ENCODE results near the gene THPO. TPM values are rescaled to one million over a fixed set of nuclear protein-coding genes. Genes with fewer than 3 reads are reported as not detected.

Gene THPO
- total RNA-seq, 1 experiment from 2014 or later: not detected

DNA sequence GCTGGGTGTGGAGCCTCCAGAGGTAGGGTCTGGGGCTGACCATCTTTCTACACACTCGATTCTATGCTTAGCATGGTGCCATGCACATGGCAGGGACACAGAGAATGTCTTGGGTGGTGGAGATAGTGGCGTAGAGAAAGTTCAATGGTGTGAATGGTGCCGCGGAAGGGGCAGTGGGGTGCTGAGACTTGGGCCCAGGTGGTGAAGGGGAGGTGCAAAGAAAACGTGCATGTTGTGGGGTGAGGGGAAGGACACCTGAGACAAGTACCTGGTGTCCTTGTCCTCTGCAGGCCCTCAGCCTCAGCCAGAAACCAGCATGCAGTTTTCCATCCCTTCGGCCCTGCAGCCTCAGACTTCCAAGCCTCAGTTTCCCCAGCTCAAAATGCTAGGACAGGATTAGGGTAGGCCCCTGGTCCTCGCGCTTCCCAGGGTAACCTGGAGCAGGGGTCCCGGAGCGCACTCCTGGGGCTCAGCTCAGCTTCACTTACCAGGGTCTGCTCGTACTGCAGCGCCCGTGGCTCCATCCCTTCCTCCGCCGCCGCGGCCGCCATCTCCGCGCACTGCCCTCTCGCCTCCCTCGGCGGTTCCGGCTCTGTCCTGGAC lies 17.0 kb downstream of the THPO start:
- POLR2A ChIA-PET (ENCODE audit: unreplicated experiment): no interaction called here
- H3K36me3 ChIP-seq (ENCODE audit: low read depth, low read length): peaks cover 9% of the 10 kb centered on the region
- TF ChIP-seq EZH2phosphoT487 (IDR thresholded peaks at IDR 0.05; ENCODE audit: borderline replicate concordance, low read length) (no peak), EZH2 (IDR thresholded peaks at IDR 0.05; ENCODE audit: low read length, unreplicated experiment) (no peak), CTCF (conservative IDR thresholded peaks at IDR 0.05; ENCODE audit: low read depth, low read length) (no peak)
- H3K4me2 ChIP-seq (ENCODE audit: low read length): peak overlapping the region; percentile 85
- H3K27ac ChIP-seq (ENCODE audit: low read length): no peak overlapping the region
- BruUV-seq (replicated peaks): no TSS peak
- DNase-seq: no peak
- CTCF ChIA-PET: interaction anchor here (1.2 kb wide), 1 partner anchor 10 kb away, joined by 4 read pairs; no protein-coding TSS in a partner anchor
- H3K4me1 ChIP-seq (ENCODE audit: insufficient read depth, low read length): peaks cover 21% of the 10 kb centered on the region
- H3K79me2 ChIP-seq (ENCODE audit: low read length): peaks cover 38% of the 10 kb centered on the region
- H3K9me3 ChIP-seq (ENCODE audit: low read length): no peaks in the 10 kb centered on the region
- H2AFZ ChIP-seq (ENCODE audit: low read length): peak overlapping the region; percentile 84
- H4K20me1 ChIP-seq (ENCODE audit: low read length): peaks cover 10% of the 10 kb centered on the region
- H3K9me2 ChIP-seq (replicated peaks; ENCODE audit: low read length): no peaks in the 10 kb centered on the region
- no peaks in the 10 kb centered on the region for H3F3A ChIP-seq (ENCODE audit: low read length, unreplicated experiment)
- ATAC-seq: no peak
- no peaks in the 10 kb centered on the region for H3K27me3 ChIP-seq (ENCODE audit: low read length)
- peak overlapping the region; percentile 84 for H3K4me3 ChIP-seq (ENCODE audit: low read length)
- intact Hi-C loops (cut with micrococcal nuclease): no loop called here
- H3K9ac ChIP-seq (ENCODE audit: low read length): peak overlapping the region; percentile 92

GRCh38 chr3:184360070-184360928 lies 17.7 kb downstream of the THPO start:
- POLR2A ChIA-PET (ENCODE audit: unreplicated experiment): no interaction called here

More at GRCh38 chr3:184360070-184360928, 17.7 kb downstream of the THPO start:
- intact Hi-C loops (cut with micrococcal nuclease): no loop called here
- TF ChIP-seq EZH2phosphoT487 (IDR thresholded peaks at IDR 0.05; ENCODE audit: borderline replicate concordance, low read length): no peak
- no peak for TF ChIP-seq EZH2 (IDR thresholded peaks at IDR 0.05; ENCODE audit: low read length, unreplicated experiment)
- no peak for TF ChIP-seq CTCF (conservative IDR thresholded peaks at IDR 0.05; ENCODE audit: low read depth, low read length)
- H3K4me1 ChIP-seq (ENCODE audit: insufficient read depth, low read length): peaks cover 21% of the 10 kb centered on the region
- BruUV-seq (replicated peaks): no TSS peak
- peak overlapping the region; percentile 84 for H3K4me3 ChIP-seq (ENCODE audit: low read length)
- CTCF ChIA-PET: no interaction called here
- DNase-seq (no peak), ATAC-seq (no peak)
- no peak overlapping the region for H3K27ac ChIP-seq (ENCODE audit: low read length)
- H3K9ac ChIP-seq (ENCODE audit: low read length): peak overlapping the region; percentile 92
- H3K9me3 ChIP-seq (ENCODE audit: low read length): no peaks in the 10 kb centered on the region
- no peaks in the 10 kb centered on the region for H3F3A ChIP-seq (ENCODE audit: low read length, unreplicated experiment)
- peaks cover 6% of the 10 kb centered on the region for H3K36me3 ChIP-seq (ENCODE audit: low read depth, low read length)
- no peak overlapping the region; the same call in 1 of the 2 replicates for H2AFZ ChIP-seq (ENCODE audit: low read length)
- no peaks in the 10 kb centered on the region for H3K27me3 ChIP-seq (ENCODE audit: low read length)
- H4K20me1 ChIP-seq (ENCODE audit: low read length): peaks cover 10% of the 10 kb centered on the region
- H3K9me2 ChIP-seq (replicated peaks; ENCODE audit: low read length): no peaks in the 10 kb centered on the region
- peaks cover 34% of the 10 kb centered on the region for H3K79me2 ChIP-seq (ENCODE audit: low read length)
- peak overlapping the region; percentile 85 for H3K4me2 ChIP-seq (ENCODE audit: low read length)

Measured in PC-3 (cell line).